NB4 (cell line): Measurements from ENCODE around the gene SMIM24.

Experiments
- POLR2A ChIP-seq: IDR thresholded peaks from 2 replicates; pipeline ENCODE4 v1.6.1; 2011; ENCODE audit warnings: mild to moderate bottlenecking; ENCODE audit not compliant: insufficient read length; ENCODE audit errors: extremely low read depth
- TF ChIP-seq, protein P1 (sequence below): IDR thresholded peaks from 2 replicates; pipeline ENCODE4 v1.6.1; 2011; ENCODE audit warnings: low read depth, low read length
- TF ChIP-seq, protein P2 (sequence below): IDR thresholded peaks from one replicate; pipeline ENCODE4 v1.5.1; 2012; ENCODE audit warnings: low read depth, low read length

DNA sequence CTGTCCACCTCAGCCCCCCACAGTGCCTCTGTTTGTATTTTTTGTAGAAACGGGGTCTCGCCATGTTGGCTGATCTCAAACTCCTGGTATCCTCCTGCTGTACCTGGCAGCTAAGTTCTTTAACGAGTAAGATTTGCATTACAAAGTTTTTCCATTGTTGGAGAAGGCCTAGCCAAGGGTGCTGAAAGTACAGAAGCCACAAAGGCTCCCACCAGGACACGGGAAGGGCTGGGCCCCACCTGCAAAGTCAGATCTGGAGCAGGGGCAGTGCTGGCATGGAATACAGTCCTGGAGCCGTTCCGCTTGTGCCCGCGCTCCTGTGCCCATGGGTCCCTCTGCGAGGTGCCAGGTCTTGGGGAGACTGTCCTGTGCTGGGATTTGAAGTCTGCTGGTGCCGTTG, 37.9 kb upstream of the SMIM24 start:
- TF ChIP-seq, protein P1, sequence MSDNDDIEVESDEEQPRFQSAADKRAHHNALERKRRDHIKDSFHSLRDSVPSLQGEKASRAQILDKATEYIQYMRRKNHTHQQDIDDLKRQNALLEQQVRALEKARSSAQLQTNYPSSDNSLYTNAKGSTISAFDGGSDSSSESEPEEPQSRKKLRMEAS: no peak
- TF ChIP-seq, protein P2, sequence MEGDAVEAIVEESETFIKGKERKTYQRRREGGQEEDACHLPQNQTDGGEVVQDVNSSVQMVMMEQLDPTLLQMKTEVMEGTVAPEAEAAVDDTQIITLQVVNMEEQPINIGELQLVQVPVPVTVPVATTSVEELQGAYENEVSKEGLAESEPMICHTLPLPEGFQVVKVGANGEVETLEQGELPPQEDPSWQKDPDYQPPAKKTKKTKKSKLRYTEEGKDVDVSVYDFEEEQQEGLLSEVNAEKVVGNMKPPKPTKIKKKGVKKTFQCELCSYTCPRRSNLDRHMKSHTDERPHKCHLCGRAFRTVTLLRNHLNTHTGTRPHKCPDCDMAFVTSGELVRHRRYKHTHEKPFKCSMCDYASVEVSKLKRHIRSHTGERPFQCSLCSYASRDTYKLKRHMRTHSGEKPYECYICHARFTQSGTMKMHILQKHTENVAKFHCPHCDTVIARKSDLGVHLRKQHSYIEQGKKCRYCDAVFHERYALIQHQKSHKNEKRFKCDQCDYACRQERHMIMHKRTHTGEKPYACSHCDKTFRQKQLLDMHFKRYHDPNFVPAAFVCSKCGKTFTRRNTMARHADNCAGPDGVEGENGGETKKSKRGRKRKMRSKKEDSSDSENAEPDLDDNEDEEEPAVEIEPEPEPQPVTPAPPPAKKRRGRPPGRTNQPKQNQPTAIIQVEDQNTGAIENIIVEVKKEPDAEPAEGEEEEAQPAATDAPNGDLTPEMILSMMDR: no peak
- no peak for TF ChIP-seq POLR2A
